Astrocyte (in vitro differentiated cells and primary cell): ENCODE results near the gene ARHGEF3.

ENCODE experiments used
- EZH2 ChIP-seq: IDR thresholded peaks from 2 replicates; pipeline ENCODE4 v1.6.1; 2012; ENCODE audit warnings: mild to moderate bottlenecking, low read length, inconsistent platforms; ENCODE audit not compliant: insufficient read depth
- TF ChIP-seq, protein P1 (sequence below): IDR thresholded peaks from 2 replicates; pipeline ENCODE4 v1.5.1; 2011; ENCODE audit warnings: low read depth, mild to moderate bottlenecking, inconsistent platforms, low read length, moderate library complexity; ENCODE audit not compliant: insufficient read depth

DNA sequence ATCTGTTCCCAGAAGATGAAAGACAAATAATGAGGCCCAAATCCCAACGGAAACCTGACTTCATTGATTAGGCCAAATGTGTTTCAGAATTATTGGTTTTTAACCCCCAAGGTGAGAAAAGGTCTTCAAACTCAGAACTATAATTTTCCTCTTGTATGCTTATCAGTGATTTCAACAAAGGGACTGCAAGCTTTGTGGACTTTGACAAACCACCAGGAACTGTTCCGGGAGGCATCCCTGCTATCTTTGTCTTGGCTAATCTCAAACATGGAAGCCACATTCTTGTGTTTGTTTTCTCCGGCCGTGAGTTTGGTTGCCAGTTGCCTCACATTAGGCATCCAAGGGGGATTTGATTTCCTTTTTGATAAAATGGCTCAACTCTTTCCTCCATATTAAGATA, 19.5 kb downstream of the ARHGEF3 start:
- TF ChIP-seq, protein P1, sequence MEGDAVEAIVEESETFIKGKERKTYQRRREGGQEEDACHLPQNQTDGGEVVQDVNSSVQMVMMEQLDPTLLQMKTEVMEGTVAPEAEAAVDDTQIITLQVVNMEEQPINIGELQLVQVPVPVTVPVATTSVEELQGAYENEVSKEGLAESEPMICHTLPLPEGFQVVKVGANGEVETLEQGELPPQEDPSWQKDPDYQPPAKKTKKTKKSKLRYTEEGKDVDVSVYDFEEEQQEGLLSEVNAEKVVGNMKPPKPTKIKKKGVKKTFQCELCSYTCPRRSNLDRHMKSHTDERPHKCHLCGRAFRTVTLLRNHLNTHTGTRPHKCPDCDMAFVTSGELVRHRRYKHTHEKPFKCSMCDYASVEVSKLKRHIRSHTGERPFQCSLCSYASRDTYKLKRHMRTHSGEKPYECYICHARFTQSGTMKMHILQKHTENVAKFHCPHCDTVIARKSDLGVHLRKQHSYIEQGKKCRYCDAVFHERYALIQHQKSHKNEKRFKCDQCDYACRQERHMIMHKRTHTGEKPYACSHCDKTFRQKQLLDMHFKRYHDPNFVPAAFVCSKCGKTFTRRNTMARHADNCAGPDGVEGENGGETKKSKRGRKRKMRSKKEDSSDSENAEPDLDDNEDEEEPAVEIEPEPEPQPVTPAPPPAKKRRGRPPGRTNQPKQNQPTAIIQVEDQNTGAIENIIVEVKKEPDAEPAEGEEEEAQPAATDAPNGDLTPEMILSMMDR: no peak
- no peak for TF ChIP-seq EZH2
